Measurements from ENCODE around the gene RAPGEF2.
"Not testable (repeated sequence)": the region's sequence is repeated elsewhere in the genome, so short reads cannot be mapped to it uniquely, and the experiment has no call there.

The RAPGEF2 gene

DNA sequence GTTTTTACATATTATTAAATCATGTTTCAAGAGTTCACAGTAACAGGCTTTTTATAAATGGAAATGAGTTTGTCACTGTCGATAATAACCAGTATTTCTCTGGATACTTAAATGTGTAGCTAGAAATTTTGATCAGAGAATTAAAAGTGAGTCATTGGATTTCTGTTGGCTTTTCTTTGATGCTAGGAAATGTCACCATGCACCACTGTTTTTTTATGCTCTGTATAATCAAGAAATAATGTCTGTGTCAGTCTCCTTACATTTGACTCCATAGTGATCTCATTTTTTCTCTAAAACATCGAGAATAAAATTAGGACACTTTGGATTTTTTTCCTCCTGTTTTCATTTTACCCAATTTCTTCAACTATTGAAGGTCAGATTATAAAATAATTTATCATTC lies 234.2 kb downstream of the RAPGEF2 start:
- no peak for DNase-seq

DNA sequence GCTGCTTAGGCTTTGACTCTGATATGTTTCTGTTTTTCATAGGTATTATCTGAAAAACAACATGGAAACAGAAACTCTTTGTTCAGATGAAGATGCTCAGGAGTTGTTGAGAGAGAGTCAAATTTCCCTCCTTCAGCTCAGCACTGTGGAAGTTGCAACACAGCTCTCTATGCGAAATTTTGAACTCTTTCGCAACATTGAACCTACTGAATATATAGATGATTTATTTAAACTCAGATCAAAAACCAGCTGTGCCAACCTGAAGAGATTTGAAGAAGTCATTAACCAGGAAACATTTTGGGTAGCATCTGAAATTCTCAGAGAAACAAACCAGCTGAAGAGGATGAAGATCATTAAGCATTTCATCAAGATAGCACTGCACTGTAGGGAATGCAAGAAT lies 238.6 kb downstream of the RAPGEF2 start:
- DNase-seq, result no peak

DNA sequence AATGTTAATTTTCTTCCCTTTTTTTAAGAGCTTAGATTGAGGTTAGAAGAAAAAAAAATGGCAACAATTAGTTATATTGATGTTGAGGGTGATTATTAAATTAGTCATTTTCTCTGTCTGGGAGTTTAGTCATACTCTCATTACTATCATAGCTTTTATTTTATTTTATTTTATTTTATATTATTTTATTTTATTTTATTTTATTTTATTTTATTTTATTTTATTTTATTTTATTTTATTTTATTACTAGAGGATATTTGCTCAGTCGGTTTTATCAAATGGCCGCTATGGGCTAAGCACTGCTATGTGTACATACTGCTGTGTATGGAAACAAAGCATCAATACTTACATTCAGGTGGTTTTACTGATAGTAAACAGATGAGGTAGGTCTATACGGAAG lies 239.5 kb downstream of the RAPGEF2 start:
- DNase-seq, result no peak

DNA sequence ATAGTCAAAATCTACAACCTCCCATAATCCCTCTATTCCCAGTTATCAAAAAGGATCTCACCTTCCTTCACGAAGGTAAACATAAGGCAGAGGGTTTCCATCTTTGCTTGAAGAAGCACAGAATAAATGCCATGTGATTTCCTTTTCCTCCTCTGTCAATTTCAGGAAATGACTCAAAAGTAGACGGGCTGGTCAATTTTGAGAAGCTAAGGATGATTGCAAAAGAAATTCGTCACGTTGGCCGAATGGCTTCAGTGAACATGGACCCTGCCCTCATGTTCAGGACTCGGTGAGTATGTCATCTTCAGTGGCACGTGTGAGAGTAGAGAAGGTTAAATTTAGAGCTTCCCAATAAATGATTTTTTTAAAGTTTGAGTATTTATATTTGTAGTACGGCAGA lies 240.2 kb downstream of the RAPGEF2 start:
- DNase-seq, result no peak

DNA sequence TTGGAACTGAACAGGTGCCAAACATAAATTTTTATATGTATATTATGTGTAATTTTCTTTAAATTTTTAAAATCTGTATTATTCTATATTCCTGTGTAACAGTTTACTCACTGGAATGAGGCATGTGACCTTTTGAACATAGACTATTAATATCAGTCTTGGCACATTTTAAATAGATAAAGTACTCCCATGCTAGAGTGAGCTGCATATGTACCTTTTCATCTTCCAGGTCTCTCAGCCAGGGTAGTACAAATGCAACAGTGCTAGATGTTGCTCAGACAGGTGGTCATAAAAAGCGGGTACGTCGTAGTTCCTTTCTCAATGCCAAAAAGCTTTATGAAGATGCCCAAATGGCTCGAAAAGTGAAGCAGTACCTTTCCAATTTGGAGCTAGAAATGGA lies 242.0 kb downstream of the RAPGEF2 start:
- DNase-seq, result no peak

DNA sequence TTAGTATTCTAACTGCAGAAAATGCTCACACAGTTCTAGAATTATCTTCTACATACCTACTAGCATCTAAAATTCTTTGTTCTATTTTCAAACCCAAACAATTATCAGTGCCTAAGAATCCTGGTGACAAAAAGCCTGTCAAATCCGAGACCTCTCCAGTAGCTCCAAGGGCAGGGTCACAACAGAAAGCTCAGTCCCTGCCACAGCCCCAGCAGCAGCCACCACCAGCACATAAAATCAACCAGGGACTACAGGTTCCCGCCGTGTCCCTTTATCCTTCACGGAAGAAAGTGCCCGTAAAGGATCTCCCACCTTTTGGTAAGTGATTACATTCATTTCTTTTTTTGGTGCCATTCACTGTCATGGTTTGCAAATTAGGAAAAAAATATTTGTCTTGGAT lies 243.8 kb downstream of the RAPGEF2 start:
- DNase-seq, result no peak

DNA sequence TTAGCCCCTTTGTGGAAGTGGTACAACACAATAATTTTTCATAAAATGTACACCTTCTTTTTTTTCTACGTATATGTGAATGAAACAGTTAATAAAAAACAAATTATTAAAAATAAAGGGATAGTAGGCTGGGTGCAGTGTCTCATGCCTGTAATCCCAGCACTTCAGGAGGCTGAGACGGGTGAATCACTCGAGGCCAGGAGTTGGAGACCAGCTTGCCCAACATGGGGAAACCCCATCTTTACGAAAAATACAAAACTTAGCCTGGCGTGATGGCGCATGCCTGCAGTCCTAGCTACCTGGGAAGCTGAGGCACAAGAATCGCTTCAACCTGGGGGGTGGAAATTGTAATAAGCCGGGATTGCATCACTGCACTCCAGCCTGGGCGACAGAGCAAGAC lies 244.9 kb downstream of the RAPGEF2 start:
- DNase-seq, result no peak

DNA sequence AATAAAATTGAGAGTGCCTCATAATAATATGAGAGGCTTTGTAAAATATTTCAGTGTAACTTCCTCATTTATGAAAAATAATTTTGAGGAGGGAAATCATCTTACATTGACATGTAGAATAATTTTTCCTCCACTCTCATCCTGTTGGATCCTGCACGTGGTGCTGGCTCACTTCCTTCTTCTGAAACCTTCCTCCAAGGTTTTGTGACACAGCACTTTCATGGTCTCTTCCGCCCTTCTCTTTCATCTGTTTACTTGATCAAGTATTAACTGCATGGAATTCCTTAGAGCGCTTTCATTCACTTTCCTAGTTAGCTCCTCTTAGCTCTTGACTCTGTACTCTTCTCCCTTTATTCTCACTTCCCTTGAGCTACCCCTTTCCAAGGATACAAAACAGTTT lies 246.5 kb downstream of the RAPGEF2 start:
- DNase-seq, result no peak

DNA sequence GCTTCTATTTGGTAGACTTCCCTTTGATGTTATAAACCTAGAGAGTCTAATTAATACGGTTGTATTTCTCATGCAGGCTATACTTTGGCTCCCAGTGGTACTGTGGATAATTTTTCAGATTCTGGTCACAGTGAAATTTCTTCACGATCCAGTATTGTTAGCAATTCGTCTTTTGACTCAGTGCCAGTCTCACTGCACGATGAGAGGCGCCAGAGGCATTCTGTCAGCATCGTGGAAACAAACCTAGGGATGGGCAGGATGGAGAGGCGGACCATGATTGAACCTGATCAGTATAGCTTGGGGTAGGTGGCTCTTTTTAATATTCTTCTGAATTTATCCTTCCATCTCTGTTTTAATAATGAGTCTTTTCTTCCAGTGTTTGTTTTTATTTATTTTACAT lies 249.7 kb downstream of the RAPGEF2 start:
- DNase-seq, result no peak

DNA sequence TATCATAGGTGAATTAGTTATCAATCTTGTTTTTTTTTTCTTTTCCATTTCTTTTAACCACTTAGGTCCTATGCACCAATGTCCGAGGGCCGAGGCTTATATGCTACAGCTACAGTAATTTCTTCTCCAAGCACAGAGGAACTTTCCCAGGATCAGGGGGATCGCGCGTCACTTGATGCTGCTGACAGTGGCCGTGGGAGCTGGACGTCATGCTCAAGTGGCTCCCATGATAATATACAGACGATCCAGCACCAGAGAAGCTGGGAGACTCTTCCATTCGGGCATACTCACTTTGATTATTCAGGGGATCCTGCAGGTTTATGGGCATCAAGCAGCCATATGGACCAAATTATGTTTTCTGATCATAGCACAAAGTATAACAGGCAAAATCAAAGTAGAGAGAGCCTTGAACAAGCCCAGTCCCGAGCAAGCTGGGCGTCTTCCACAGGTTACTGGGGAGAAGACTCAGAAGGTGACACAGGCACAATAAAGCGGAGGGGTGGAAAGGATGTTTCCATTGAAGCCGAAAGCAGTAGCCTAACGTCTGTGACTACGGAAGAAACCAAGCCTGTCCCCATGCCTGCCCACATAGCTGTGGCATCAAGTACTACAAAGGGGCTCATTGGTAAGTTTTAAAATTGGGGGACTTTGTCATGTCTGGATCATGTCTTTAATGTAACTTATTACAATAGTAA lies 250.7 kb downstream of the RAPGEF2 start:
- no peak for DNase-seq

DNA sequence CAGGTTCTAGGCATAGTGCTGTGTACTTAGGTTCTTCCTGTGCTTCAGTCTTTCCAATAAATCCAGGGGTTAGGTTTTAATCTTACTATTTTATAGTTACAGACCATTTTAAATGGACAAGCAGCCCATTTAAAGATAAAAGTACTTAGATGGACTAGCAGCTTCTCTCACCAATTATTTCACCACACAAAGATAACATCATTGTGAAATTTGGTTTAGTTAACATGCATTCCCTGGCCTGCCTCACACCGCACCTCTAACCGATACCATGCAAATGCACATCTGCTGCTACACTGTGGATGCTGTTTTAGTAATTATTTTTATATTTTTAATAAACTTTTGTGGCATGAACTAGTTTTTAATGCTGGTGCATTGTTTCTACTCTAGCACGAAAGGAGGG lies 252.6 kb downstream of the RAPGEF2 start:
- no peak for DNase-seq

DNA sequence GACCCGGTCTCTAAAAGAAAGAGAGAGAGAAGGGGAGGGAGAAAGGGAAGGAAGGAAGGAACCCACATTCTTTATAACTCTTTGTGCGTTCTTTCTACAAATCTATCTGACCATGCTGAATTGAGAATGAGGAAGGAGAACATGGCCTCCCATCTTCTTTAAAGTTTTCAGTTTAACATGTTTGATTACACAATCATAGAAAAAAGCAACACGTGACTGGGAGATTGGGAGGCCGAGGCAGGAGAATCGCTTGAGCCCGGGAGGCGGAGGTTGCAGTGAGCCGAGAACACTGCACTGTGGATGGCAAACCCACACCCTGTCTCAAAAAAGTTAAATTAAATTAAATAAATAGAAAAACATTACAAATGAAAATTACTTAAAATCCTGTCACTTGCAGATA lies 254.5 kb downstream of the RAPGEF2 start:
- no peak for DNase-seq

DNA sequence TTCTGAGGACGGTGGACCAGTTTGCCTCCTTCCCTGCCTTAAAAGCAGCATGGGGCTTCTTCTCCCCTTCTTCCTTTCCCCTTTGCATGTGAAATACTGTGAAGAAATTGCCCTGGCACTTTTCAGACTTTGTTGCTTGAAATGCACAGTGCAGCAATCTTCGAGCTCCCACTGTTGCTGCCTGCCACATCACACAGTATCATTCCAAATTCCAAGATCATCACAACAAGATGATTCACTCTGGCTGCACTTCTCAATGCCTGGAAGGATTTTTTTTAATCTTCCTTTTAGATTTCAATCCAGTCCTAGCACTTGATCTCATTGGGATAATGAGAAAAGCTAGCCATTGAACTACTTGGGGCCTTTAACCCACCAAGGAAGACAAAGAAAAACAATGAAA lies 255.3 kb downstream of the RAPGEF2 start:
- no peak for DNase-seq

DNA sequence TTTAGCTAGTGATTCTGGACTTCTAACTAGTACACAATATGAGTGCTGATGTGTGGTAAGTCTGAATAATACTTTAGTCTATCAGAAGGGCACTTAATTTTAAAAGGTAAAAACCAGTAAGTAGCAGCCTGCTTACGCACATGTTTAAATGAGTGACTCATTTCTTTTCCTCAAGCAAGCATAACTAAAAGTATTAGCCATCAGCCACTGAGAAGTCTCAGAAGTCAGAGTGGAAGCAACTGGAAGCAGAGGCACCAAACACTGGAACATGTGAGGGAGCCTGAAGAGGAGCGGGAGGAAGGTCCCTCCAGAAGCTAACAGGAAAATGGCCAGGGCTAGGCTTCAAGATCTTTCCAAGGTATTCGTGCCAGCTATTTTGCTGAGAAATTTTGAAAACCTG lies 257.7 kb downstream of the RAPGEF2 start:
- DNase-seq, result no peak

DNA sequence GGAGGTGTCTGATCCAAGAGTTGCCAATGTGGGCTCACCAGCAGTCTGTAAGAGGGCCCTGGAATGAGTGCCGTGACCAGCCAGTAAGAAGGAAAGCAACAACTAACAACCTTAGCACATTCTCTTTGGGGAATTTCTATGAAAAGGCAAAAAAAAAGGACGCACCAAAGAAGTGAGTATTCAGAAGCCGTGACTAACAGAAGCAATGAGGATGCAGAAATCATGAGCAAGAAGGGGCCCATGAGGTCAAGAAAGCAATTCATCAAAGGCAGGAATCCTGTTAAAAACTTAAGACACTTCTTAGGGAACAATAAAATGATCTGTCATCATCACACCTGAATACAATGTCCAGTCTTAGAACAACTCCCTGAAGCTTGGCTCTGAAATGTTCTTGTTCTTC lies 260.5 kb downstream of the RAPGEF2 start:
- DNase-seq, result no peak

DNA sequence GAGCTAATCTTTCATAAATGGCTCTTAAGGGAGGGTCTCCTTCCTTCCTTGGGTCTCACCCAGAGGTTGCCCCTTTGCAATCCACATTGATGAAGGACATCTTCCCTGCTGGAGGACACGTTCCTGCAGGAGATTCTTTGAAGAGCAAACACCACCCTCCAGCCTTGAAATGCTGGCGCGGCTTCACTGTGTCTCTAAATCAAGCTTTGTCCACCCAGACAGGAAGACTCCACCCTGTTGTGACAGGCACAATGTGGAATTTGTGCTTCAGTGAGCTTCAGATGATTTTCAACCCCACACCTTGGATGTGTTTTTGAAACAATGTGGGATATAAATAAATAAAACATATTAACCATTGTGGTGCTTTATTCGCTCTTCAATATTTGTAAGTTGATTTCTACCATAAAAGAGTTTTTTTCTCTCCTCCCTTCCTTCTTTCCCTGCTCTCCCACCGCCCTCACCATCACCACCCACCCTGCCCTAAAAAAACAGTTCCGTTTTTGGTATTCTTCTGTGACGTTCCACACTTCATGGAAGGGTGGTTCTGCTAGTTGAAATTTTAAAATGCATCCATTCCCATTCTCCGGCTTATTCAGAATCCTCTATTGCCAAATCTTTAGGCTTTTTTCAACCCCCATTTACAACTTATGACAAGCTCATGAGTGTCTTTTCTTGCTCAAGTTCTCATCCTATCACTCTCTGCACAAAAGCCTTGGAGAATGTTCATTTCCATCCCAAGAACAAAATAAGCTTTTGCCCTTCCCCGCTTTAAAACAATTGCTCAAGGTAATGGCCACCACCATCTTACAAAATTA lies 264.3 kb downstream of the RAPGEF2 start:
- DNase-seq, result no peak

DNA sequence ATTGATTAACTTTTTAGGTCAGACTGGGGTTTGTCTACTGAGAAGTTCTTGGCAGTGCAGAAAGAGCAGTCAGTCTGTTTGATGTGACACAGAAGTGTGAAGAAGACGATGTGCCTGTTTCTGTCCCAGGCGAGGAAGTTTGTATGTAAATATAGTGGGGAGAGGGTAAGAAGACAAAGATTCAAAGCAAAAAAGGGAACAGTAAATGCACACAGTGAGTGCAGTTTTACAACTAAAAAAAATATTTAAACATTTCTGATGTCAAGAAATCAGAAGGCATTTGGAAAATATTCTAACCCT lies 264.9 kb downstream of the RAPGEF2 start:
- DNase-seq, result no peak

DNA sequence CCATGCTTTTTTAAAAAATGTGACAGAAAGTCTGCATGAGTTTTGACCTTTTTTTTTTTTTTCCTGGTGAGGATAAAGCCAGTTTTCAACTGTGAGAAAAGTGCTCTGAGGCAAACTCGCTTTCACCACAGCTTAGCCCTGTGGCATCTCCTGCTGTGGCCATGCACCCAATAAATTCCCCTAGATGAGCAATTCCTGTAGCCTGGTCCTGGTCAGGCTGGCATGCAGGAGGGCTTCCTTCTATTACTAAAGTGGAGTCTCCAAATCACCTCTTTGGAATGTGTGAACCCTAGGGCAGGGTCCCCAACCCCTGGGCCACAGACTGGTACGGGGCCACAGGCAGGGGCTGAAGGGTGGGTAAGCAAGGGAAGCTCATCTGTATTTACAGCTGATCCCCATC lies 265.4 kb downstream of the RAPGEF2 start:
- no peak for DNase-seq

DNA sequence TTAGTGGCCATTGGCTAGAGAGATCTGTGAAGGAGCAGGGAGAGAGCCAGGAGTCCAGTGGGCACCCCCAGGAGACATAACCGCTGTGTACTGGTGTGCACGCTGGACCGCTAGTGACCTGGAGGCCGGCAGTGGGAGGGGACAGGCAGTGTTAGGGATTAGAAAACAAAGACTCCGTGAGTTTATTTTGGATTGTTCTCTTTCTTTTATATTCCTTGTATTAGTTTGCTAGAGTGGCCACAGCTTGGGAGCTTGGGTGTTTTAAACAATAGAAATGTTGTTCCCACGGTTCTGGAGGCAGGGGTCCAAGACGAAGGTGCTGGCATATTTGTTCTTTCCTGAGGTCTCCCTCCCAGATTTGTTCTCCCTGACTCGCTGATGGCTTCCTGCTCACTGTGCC lies 266.4 kb downstream of the RAPGEF2 start:
- DNase-seq, result no peak

DNA sequence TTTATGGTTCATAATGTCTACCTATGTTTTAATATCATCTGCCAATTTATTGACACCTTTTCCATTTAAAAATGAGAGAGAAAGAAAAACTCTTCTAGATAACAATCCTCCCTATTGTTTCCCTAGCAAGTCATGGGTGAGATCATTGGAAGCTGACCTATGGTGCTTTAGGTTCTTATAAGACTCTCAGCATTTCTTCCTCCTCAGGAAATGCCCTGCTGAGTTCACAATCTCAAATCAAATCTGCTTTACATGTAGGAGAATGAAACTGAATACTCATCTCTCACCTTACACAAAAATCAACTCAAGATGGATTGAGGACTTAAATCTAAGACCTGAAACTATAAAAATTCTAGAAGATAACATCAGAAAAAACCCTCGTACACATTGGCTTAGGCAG lies 267.4 kb downstream of the RAPGEF2 start:
- DNase-seq, result no peak

DNA sequence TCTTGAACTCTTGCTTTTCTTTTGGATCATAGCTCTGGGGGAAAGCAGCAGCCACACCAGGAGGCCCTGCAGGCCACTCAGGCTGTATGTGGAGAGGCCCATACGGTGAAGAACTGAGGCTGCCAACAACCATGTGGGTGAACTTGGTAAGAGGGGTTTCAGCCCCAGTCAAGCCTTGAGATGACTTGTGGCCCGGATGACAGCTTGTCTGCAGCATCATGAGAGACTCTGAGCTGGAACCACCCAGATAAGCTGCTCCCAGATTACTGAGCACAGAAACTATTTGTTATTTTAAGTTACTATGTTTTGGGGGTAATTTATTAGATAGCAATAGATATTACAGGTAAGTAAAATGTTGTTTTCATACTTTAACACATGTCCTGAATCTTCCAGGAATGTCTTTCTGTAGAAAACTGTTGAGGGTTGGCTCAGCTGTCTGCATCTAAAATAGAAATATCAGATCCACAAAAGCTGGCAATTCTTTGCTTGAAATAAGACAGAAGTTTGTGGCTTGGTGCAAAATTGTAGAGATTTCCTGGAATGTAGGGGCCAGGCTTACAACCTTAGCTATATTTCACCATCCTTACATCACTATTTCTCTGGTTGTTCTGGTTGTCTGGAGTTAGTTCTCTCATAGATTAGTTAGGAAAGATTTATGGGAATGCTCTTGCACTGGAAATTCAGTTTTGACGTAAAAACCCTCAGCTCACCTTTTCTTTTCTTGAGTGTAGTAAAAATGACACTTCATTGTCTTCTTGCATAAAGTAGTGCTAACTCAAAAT lies 272.1 kb downstream of the RAPGEF2 start:
- no peak for DNase-seq

DNA sequence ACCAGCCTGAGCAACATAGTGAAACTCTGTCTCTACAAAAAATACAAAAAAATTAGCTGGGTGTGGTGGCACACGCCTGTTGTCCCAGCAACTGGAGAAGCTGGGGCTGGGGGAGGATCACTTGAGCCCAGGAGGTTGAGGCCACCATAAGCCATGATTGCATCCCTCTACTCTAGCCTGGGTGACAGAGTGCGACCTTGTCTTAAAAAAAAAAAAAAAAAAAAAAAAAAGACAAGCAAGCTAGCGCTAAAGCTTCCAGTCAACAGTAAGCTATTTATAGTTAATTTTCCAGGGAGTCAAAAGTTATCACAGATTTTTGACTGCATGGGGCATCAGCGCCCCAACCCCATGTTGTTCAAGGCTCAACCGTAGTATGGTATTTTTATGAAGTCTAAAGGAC lies 273.4 kb downstream of the RAPGEF2 start:
- no peak for DNase-seq

DNA sequence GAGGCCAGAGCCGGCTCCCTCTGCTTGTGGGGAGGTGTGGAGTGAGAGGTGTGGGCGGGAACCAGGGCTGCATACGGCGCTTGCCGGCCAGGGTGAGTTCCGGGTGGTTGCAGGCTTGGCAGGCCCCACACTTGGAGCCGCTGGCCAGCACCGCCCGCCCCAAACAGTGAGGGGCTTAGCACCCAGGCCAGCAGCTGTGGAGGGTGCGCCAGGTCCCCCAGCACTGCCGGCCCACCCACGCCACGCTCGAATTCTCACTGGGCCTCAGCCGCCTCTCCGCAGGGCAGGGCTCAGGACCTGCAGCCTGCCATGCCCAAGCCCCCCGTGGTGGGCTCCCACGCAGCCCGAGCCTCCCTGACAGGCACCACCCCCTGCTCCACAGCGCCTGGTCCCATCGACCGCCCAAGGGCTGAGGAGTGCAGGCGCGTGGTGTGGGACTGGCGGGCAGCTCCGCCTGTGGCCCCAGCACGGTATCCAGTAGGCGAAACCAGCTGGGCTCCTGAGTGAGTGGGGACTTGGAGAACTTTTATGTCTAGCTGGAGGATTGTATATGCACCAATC lies 275.3 kb downstream of the RAPGEF2 start:
- DNase-seq, result no peak

DNA sequence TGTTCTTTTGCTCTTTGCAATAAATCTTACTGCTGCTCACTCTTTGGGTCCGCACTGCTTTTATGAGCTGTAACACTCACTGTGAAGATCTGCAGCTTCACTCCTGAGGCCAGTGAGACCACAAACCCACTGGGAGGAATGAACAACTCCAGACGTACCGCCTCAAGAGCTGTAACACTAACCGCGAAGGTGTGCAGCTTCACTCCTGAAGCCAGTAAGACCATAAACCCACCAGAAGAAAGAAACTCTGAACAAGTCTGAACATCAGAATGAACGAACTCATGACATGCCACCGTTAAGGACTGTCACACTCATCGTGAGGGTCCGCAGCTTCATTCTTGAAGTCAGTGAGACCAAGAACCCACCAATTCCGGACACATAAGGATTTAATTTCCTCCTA lies 276.2 kb downstream of the RAPGEF2 start:
- not testable (repeated sequence) for DNase-seq

Measured in CD4-positive, alpha-beta T cell treated with Interleukin-4 for 1 hour (primary cell).